ENCODE measurements around the gene TTC28.

- TF ChIP-seq POLR2A (IDR thresholded peaks at IDR 0.05) (no peak), CTCF (IDR thresholded peaks at IDR 0.05) (no peak), EP300 (IDR thresholded peaks at IDR 0.05) (no peak), POLR2AphosphoS5 (IDR thresholded peaks at IDR 0.05) (no peak)
These were observed 528.4 kb downstream of the TTC28 start for GRCh38 chr22:28151151-28151816.

Data from gastroesophageal sphincter (tissue), 3 donors.